ENCODE results near the gene DEDD2. TPM values are rescaled to one million over a fixed set of nuclear protein-coding genes. Genes with fewer than 3 reads are reported as not detected.

The DEDD2 gene
- total RNA-seq, 4 donors from 2014 or later, result 33.9 to 56.2 (median 40.3) TPM

DNA sequence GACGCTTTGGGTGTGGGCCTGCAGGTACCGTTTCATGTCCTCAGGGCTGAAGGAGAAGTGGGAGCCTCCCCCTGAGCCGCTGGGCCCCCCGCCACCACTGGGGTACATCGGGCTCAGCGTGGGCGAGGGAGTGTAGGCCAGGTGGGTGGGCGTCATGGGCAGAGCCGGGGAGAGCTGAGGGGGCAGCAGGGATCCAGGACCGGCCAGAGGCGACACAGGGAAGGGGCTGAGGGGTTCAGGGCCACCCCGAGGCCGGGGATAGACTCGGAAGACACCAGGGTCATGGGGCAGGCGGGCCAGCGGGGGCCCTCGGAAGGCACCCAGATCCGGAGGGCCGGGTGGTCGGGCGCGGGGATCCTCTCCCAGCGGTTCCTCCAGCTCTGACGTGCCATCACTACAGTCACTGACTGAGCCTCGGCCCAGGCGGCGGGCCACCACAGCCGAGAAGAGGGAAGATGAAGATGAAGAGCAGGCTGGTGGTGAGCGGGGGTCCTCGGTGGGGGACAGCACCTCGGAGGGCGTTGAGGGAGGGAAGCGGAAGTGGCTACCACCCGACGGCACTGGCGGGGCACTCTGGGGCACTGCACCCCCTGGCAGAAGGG lies 31.8 kb upstream of the DEDD2 start:
- no peak overlapping the region for H3K4me3 ChIP-seq
- H3K4me1 ChIP-seq, result peaks cover 0 to 83% (median 57%) of the 10 kb centered on the region in 4 donors
- H3K9me3 ChIP-seq, result no peaks in the 10 kb centered on the region
- DNase-seq (ENCODE audit: low spot score in 2 of 2), result no peak
- H3K27ac ChIP-seq, result peak overlapping the region; percentile 33 to 100 (median 100)
- WGBS, 2 donors, result 68 to 72% methylated on average over 33 to 36 of the region's 36 CpGs
- peaks cover 0 to 34% (median 0%) of the 10 kb centered on the region in 3 donors for H3K36me3 ChIP-seq
- no peaks in the 10 kb centered on the region for H3K27me3 ChIP-seq
- no peak for TF ChIP-seq POLR2A (IDR thresholded peaks at IDR 0.05)
- TF ChIP-seq, protein P1, sequence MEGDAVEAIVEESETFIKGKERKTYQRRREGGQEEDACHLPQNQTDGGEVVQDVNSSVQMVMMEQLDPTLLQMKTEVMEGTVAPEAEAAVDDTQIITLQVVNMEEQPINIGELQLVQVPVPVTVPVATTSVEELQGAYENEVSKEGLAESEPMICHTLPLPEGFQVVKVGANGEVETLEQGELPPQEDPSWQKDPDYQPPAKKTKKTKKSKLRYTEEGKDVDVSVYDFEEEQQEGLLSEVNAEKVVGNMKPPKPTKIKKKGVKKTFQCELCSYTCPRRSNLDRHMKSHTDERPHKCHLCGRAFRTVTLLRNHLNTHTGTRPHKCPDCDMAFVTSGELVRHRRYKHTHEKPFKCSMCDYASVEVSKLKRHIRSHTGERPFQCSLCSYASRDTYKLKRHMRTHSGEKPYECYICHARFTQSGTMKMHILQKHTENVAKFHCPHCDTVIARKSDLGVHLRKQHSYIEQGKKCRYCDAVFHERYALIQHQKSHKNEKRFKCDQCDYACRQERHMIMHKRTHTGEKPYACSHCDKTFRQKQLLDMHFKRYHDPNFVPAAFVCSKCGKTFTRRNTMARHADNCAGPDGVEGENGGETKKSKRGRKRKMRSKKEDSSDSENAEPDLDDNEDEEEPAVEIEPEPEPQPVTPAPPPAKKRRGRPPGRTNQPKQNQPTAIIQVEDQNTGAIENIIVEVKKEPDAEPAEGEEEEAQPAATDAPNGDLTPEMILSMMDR (IDR thresholded peaks at IDR 0.05), result no peak
- no peak for TF ChIP-seq EP300 (IDR thresholded peaks at IDR 0.05)

DNA sequence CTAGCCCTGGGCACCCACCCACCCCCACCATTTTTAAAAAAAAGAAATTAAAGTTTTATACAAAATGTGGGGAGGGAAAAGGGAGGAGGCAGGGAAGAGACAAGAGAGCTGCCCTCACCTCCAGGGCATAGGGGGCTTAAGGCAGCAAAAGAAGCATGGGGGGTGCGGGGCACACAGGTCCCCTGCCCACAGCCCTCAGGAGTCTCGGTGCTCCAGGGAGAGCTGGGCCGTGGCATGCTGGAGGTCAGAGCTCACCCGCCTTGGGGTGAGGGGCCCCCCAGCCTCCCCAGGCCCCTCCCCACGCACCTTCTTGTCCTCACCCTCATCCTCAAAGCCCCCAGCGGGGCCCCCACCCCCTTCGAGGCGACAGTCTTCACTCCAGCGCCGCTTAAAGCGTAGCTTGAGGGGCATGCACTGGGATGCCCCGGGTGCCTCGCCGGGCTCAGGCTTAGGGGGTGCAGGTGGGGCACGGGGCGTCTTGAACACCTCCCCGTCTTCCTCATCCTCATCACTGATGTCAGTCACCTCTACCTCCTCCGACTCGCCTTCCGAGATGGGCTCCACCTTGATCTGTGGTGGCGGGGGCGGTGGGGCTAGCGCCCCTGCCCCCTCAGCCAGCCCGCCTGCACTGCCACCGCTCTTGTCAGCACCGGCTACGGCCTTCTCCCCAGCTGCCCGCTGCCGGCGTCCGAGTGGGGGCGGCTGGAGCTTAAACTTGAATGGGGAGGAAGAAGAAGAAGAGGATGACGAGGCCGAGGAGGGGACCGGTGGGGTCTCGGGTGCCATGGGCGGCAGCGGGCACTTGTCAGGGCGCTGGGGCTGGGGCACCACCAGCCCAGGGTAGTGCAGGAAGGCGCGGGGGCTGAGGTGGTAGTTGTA lies 31.0 kb upstream of the DEDD2 start:
- peaks cover 0 to 90% (median 64%) of the 10 kb centered on the region in 4 donors for H3K4me1 ChIP-seq
- 71 to 77% methylated on average over 34 to 37 of the region's 41 CpGs for WGBS, 2 donors
- peak overlapping the region; percentile 33 to 100 (median 100) for H3K27ac ChIP-seq

DNA sequence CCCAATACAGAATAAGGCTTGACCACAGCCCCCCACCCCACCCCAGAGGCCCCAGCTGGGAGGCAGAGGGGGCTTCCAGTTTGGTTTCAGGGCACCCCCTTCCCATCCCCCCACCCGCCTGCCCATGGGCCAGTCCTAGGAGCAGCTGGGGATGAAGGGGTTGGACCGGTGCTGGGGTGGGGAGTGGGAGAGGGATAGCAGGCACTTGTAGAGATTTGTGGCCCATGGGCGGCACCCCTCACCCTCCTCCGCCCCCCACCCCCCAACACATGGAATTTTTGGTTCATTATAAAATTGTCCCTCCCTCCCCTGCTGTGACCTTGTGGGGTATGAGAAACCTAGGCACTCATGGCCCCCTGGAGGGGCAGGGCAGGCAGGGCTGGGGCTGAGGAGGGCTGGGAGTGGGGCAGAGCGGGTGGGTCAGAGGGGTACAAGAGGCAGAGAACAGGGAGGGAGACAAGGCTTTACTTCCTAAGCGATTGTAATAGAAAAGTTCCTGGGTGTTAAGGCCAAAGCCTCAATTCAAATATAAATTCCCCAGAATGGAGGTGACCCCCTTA lies 30.2 kb upstream of the DEDD2 start:
- DNase-seq (ENCODE audit: low spot score in 2 of 2), result no peak
- Histone ChIP-seq H3K9me3 (no peaks in the 10 kb centered on the region), H3K4me1 (peaks cover 0 to 90% (median 64%) of the 10 kb centered on the region in 4 donors), H3K27me3 (no peaks in the 10 kb centered on the region), H3K4me3 (no peak overlapping the region), H3K36me3 (peaks cover 0 to 34% (median 0%) of the 10 kb centered on the region in 3 donors), H3K27ac (peak overlapping the region in 3 of 4 donors; percentile 100)
- WGBS, 2 donors, result 74 to 76% methylated on average over 5 to 6 of the region's 6 CpGs
- no peak for TF ChIP-seq EP300 (IDR thresholded peaks at IDR 0.05)
- TF ChIP-seq, protein P1 (IDR thresholded peaks at IDR 0.05), result no peak
- no peak for TF ChIP-seq POLR2A (IDR thresholded peaks at IDR 0.05)

More for the DNA sequence above, 31.0 kb upstream of the DEDD2 start:
- H3K36me3 ChIP-seq, result peaks cover 0 to 34% (median 0%) of the 10 kb centered on the region in 3 donors
- DNase-seq (ENCODE audit: low spot score in 2 of 2), result no peak
- no peak for TF ChIP-seq POLR2A (IDR thresholded peaks at IDR 0.05)
- TF ChIP-seq EP300 (IDR thresholded peaks at IDR 0.05), result peak in 1 of 2 donors; percentile 3
- no peaks in the 10 kb centered on the region for H3K27me3 ChIP-seq
- no peak overlapping the region for H3K4me3 ChIP-seq
- no peaks in the 10 kb centered on the region for H3K9me3 ChIP-seq

DNA sequence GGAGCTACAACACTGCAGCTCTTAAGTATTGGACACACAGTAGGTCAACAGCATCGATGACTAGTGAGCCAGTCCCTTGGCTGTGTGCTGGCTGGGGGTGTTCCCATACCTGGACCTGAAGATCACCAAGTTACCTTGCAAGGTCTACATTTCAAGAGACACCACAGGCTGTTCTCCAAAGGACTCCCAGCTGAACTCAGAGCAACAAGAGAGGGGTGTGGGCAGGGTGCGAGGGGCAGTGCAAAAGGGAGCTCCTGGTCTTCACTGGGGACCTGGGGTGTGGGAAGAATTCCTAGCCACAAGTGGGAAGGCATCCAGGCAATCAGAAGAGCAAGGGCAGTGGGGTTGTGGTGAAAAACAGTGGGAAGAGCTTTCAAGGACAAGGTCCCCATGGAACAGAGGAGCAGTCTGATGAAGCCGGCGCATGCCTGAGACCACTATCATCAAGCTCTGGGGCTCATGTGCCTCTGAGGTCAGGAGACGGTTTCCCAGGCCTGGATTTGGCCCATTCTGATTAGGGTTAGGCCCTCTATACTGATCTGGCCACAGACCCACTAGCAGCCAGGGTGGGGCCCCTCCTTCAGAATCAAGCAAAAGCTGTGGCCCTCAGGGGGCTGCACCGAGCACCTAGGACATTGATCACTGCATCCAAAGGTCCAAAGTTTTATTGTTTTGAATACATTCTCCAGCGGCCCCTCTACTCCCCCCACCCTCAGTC lies 29.6 kb upstream of the DEDD2 start:
- DNase-seq (ENCODE audit: low spot score in 2 of 2), result no peak
- no peak overlapping the region for H3K4me3 ChIP-seq
- 37 to 48% methylated on average over 7 of the region's 7 CpGs for WGBS, 2 donors
- peaks cover 0 to 84% (median 58%) of the 10 kb centered on the region in 4 donors for H3K4me1 ChIP-seq
- TF ChIP-seq, protein P1 (IDR thresholded peaks at IDR 0.05), result no peak
- TF ChIP-seq EP300 (IDR thresholded peaks at IDR 0.05) (no peak), POLR2A (IDR thresholded peaks at IDR 0.05) (no peak)
- H3K9me3 ChIP-seq, result no peaks in the 10 kb centered on the region
- H3K36me3 ChIP-seq, result peaks cover 0 to 34% (median 0%) of the 10 kb centered on the region in 3 donors
- peak overlapping the region; percentile 2 to 100 (median 100) for H3K27ac ChIP-seq
- no peaks in the 10 kb centered on the region for H3K27me3 ChIP-seq
